K562 (cell line): Measurements from ENCODE around the gene VKORC1. TPM values are rescaled to one million over a fixed set of nuclear protein-coding genes. Genes with fewer than 3 reads are reported as not detected.
A peak's percentile ranks its signal among the peaks of the same experiment; 100 is the strongest.

Source experiments
- E2F3 ChIP-seq: fragments of 250-450 bp; sonication (Bioruptor Pico); IDR thresholded peaks from 2 replicates; pipeline ENCODE4 v1.4.0; 2020; ENCODE audit warnings: mild to moderate bottlenecking
- ETV5 ChIP-seq: sonication (generic); formaldehyde crosslinking; IDR thresholded peaks from 2 replicates; pipeline ENCODE4 v1.4.0; 2020; ENCODE audit warnings: low read depth, mild to moderate bottlenecking, missing genetic modification reagents
- NR2C2 ChIP-seq, 2 experiments: fragments of 200-800 bp in 1 of 2; sonication (Bioruptor generic) in 1 of 2; sonication (generic) in 1 of 2; formaldehyde crosslinking in 1 of 2; IDR thresholded peaks; 2 replicates each; pipeline versions ENCODE4 v1.6.1 to v1.8.0; 2016 to 2022; ENCODE audit warnings: mild to moderate bottlenecking in 1 of 2, missing compliant biosample characterization in 1 of 2, missing genetic modification characterization in 1 of 2, missing genetic modification reagents in 1 of 2
- PRMT5 ChIP-seq: sonication (generic); formaldehyde crosslinking; IDR thresholded peaks from 2 replicates; pipeline ENCODE4 v1.5.0; 2020; ENCODE audit warnings: missing genetic modification reagents
- PYGO2 ChIP-seq: fragments of 450-650 bp; IDR thresholded peaks from 2 replicates; pipeline ENCODE4 v1.6.1; 2016; ENCODE audit warnings: mild to moderate bottlenecking, missing genetic modification characterization, moderate library complexity, missing compliant biosample characterization
- RNF2 ChIP-seq: sonication (generic); IDR thresholded peaks from 2 replicates; pipeline ENCODE4 v1.6.1; 2016
- SRSF1 ChIP-seq: fragments of 200-400 bp; formaldehyde crosslinking; IDR thresholded peaks from 2 replicates; pipeline ENCODE4 v1.6.1; 2017; ENCODE audit warnings: mild to moderate bottlenecking, low read depth, low read length, moderate library complexity
- ZBTB34 ChIP-seq: fragments of 250-450 bp; sonication (Bioruptor Pico); IDR thresholded peaks from 2 replicates; pipeline ENCODE4 v1.8.0; 2021; ENCODE audit warnings: mild to moderate bottlenecking, moderate library complexity
- polyA plus RNA-seq, 8 experiments: library from polyadenylated mRNA; depleted of rRNA in 4 of 8; stranded (reverse) in 5 of 8; unstranded in 3 of 8; fragments of >200 nt; fragmentation: Nextera tagmentation in 2 of 8; fragmentation: Illumina TruSeq in 1 of 8; extraction: Ambion mirVana in 2 of 8; extraction: Trizol in 1 of 8; gene quantifications; 2 replicates each; pipeline versions ENCODE4 v1.2.1 to v1.2.3, GENCODE V29; 2011 to 2014; ENCODE audit warnings: inconsistent platforms in 1 of 8, missing spikeins in 1 of 8
- total RNA-seq, 7 experiments: library from RNA; depleted of rRNA in 6 of 7; stranded (reverse); fragments of >200 nt in 6 of 7; fragmentation: Illumina TruSeq in 2 of 7; extraction: Trizol in 2 of 7; gene quantifications; 2 replicates each; pipeline versions ENCODE4 v1.2.1 to v1.2.3, GENCODE V29; 2011 to 2021; ENCODE audit warnings: low replicate concordance in 1 of 7
- TF ChIP-seq, protein P1 (sequence below): fragments of 200-600 bp; sonication (generic); IDR thresholded peaks from one replicate; pipeline ENCODE4 v1.6.1; 2012; ENCODE audit warnings: mild to moderate bottlenecking, low read depth, low read length, inconsistent platforms

VKORC1 gene
- total and polyA plus RNA-seq, 9 of the 15 experiments (the other 6 are each of a cell fraction or from before 2014, with no cell fraction given), result 30.0 to 119 (median 62.1) TPM

DNA sequence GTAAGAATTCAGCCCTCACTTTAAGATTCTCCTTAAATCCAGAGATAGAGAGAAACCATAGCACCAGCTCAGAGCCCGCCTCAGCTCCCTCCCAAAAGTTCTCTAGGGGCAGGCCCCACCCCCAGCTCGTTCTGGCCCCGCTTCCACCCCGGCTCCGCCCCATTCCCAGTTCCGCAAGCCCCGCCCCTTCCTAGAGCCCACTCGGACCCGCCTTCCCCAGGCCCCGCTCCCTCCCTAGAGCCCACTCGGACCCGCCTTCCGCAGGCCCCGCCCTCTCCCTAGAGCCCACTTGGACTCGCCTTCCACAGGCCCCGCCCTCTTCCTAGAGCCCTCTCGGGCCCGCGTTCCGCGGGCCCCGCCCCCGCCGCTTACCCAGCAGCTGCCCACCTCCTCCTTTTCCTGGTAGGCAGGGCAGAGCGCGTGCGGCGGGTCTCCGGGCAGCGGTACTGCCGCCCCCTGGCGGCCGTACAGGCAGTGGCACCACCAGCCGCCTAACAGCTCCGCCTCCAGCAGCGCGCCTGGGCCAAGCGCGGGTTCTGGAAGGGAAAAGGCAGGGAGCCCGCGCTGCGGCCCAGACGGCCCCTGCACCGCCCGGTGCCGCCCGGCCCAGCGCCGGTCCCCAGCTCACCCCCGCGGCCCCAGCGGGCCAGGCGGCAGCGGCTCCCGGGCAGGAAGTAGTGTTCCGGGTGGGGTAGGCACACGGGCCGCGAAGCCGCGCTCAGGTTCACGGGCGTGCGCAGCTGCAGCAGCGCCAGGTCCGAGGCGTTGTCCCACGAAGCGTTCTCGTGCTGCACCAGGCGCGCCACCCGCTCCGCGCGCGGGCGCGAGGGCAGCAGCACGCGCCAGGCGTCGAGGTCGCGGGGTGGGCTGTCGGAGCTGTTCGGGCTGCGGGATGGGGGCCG lies 47.8 kb upstream of the VKORC1 start (continued):
- TF ChIP-seq, protein P1, sequence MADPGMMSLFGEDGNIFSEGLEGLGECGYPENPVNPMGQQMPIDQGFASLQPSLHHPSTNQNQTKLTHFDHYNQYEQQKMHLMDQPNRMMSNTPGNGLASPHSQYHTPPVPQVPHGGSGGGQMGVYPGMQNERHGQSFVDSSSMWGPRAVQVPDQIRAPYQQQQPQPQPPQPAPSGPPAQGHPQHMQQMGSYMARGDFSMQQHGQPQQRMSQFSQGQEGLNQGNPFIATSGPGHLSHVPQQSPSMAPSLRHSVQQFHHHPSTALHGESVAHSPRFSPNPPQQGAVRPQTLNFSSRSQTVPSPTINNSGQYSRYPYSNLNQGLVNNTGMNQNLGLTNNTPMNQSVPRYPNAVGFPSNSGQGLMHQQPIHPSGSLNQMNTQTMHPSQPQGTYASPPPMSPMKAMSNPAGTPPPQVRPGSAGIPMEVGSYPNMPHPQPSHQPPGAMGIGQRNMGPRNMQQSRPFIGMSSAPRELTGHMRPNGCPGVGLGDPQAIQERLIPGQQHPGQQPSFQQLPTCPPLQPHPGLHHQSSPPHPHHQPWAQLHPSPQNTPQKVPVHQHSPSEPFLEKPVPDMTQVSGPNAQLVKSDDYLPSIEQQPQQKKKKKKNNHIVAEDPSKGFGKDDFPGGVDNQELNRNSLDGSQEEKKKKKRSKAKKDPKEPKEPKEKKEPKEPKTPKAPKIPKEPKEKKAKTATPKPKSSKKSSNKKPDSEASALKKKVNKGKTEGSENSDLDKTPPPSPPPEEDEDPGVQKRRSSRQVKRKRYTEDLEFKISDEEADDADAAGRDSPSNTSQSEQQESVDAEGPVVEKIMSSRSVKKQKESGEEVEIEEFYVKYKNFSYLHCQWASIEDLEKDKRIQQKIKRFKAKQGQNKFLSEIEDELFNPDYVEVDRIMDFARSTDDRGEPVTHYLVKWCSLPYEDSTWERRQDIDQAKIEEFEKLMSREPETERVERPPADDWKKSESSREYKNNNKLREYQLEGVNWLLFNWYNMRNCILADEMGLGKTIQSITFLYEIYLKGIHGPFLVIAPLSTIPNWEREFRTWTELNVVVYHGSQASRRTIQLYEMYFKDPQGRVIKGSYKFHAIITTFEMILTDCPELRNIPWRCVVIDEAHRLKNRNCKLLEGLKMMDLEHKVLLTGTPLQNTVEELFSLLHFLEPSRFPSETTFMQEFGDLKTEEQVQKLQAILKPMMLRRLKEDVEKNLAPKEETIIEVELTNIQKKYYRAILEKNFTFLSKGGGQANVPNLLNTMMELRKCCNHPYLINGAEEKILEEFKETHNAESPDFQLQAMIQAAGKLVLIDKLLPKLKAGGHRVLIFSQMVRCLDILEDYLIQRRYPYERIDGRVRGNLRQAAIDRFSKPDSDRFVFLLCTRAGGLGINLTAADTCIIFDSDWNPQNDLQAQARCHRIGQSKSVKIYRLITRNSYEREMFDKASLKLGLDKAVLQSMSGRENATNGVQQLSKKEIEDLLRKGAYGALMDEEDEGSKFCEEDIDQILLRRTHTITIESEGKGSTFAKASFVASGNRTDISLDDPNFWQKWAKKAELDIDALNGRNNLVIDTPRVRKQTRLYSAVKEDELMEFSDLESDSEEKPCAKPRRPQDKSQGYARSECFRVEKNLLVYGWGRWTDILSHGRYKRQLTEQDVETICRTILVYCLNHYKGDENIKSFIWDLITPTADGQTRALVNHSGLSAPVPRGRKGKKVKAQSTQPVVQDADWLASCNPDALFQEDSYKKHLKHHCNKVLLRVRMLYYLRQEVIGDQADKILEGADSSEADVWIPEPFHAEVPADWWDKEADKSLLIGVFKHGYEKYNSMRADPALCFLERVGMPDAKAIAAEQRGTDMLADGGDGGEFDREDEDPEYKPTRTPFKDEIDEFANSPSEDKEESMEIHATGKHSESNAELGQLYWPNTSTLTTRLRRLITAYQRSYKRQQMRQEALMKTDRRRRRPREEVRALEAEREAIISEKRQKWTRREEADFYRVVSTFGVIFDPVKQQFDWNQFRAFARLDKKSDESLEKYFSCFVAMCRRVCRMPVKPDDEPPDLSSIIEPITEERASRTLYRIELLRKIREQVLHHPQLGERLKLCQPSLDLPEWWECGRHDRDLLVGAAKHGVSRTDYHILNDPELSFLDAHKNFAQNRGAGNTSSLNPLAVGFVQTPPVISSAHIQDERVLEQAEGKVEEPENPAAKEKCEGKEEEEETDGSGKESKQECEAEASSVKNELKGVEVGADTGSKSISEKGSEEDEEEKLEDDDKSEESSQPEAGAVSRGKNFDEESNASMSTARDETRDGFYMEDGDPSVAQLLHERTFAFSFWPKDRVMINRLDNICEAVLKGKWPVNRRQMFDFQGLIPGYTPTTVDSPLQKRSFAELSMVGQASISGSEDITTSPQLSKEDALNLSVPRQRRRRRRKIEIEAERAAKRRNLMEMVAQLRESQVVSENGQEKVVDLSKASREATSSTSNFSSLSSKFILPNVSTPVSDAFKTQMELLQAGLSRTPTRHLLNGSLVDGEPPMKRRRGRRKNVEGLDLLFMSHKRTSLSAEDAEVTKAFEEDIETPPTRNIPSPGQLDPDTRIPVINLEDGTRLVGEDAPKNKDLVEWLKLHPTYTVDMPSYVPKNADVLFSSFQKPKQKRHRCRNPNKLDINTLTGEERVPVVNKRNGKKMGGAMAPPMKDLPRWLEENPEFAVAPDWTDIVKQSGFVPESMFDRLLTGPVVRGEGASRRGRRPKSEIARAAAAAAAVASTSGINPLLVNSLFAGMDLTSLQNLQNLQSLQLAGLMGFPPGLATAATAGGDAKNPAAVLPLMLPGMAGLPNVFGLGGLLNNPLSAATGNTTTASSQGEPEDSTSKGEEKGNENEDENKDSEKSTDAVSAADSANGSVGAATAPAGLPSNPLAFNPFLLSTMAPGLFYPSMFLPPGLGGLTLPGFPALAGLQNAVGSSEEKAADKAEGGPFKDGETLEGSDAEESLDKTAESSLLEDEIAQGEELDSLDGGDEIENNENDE, result no peak
- TF ChIP-seq E2F3 (CRISPR knock-in tag) (peak; percentile 38; the same call in 1 of the 2 replicates), PRMT5 (no peak), RNF2 (0 out of 2 replicates have a peak, but pooled peaks have one; percentile 52), ZBTB34 (CRISPR knock-in tag) (no peak), SRSF1 (no peak), NR2C2 (CRISPR knock-in tag; IDR thresholded peaks at IDR 0.05) (no peak), NR2C2 (tag; IDR thresholded peaks at IDR 0.05) (peak; percentile 37), ETV5 (no peak; the same call in 1 of the 2 replicates), PYGO2 (tag) (no peak)
